ENCODE results near the gene ARNT2. TPM values are rescaled to one million over a fixed set of nuclear protein-coding genes. Genes with fewer than 3 reads are reported as not detected.

Gene ARNT2
- total and polyA plus RNA-seq, 2 of the 13 experiments (the other 11 are each of a cell fraction or from before 2014, with no cell fraction given) = 0.69 to 1.7 TPM

DNA sequence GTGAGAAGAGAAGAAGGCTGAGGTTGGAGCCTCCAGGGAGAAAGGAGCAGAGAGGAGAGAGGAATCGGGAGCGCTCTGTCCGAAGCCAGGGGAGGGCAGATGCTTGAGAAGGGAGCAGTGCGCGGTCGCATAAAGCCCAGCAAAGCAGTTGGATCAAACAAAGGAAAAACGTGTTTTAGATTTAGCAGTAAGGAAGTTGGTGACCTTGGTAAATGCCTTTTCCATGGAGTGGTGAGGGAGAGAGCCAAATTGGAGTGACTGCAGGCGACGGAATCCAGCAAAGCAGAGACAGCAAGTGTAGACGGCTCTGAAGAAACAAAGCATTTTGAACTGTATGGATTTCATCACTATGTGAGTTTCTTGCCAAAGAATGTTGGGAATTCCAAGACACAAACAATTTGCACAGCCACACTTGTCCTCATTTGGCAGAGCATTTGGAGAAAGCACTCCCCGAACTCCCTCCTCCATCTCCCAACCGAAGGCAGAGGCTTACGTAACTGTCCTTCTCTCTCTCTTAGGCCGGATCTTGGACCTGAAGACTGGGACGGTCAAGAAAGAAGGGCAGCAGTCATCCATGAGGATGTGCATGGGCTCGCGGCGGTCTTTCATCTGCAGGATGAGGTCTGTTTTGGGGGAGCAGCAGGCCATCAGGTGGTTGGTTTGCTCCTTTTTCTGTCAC lies 103.6 kb downstream of the ARNT2 start:
- H3K4me2 ChIP-seq (ENCODE audit: low read depth, low read length) = no peak overlapping the region
- ATAC-seq = no peak
- in situ Hi-C loops (cut with HindIII; ENCODE audit: extremely low pct_ligation_motif_present, low pct_unique_long_range_greater_than_20kb) = no loop called here
- TF ChIP-seq IKZF1 (IDR thresholded peaks at IDR 0.05) = no peak
- TF ChIP-seq, protein P1, sequence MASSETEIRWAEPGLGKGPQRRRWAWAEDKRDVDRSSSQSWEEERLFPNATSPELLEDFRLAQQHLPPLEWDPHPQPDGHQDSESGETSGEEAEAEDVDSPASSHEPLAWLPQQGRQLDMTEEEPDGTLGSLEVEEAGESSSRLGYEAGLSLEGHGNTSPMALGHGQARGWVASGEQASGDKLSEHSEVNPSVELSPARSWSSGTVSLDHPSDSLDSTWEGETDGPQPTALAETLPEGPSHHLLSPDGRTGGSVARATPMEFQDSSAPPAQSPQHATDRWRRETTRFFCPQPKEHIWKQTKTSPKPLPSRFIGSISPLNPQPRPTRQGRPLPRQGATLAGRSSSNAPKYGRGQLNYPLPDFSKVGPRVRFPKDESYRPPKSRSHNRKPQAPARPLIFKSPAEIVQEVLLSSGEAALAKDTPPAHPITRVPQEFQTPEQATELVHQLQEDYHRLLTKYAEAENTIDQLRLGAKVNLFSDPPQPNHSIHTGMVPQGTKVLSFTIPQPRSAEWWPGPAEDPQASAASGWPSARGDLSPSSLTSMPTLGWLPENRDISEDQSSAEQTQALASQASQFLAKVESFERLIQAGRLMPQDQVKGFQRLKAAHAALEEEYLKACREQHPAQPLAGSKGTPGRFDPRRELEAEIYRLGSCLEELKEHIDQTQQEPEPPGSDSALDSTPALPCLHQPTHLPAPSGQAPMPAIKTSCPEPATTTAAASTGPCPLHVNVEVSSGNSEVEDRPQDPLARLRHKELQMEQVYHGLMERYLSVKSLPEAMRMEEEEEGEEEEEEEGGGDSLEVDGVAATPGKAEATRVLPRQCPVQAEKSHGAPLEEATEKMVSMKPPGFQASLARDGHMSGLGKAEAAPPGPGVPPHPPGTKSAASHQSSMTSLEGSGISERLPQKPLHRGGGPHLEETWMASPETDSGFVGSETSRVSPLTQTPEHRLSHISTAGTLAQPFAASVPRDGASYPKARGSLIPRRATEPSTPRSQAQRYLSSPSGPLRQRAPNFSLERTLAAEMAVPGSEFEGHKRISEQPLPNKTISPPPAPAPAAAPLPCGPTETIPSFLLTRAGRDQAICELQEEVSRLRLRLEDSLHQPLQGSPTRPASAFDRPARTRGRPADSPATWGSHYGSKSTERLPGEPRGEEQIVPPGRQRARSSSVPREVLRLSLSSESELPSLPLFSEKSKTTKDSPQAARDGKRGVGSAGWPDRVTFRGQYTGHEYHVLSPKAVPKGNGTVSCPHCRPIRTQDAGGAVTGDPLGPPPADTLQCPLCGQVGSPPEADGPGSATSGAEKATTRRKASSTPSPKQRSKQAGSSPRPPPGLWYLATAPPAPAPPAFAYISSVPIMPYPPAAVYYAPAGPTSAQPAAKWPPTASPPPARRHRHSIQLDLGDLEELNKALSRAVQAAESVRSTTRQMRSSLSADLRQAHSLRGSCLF (CRISPR knock-in tag; IDR thresholded peaks at IDR 0.05; ENCODE audit: borderline replicate concordance) = no peak
- no peak for TF ChIP-seq PHF5A (CRISPR knock-in tag; IDR thresholded peaks at IDR 0.05; ENCODE audit: low read depth, unreplicated experiment)
- TF ChIP-seq, protein P2, sequence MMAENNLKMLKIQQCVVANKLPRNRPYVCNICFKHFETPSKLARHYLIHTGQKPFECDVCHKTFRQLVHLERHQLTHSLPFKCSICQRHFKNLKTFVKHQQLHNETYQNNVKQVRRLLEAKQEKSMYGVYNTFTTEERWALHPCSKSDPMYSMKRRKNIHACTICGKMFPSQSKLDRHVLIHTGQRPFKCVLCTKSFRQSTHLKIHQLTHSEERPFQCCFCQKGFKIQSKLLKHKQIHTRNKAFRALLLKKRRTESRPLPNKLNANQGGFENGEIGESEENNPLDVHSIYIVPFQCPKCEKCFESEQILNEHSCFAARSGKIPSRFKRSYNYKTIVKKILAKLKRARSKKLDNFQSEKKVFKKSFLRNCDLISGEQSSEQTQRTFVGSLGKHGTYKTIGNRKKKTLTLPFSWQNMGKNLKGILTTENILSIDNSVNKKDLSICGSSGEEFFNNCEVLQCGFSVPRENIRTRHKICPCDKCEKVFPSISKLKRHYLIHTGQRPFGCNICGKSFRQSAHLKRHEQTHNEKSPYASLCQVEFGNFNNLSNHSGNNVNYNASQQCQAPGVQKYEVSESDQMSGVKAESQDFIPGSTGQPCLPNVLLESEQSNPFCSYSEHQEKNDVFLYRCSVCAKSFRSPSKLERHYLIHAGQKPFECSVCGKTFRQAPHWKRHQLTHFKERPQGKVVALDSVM (CRISPR knock-in tag; IDR thresholded peaks at IDR 0.05) = no peak
- no peak for TF ChIP-seq ZNF207 (IDR thresholded peaks at IDR 0.05; ENCODE audit: borderline replicate concordance)
- TF ChIP-seq, protein P3, sequence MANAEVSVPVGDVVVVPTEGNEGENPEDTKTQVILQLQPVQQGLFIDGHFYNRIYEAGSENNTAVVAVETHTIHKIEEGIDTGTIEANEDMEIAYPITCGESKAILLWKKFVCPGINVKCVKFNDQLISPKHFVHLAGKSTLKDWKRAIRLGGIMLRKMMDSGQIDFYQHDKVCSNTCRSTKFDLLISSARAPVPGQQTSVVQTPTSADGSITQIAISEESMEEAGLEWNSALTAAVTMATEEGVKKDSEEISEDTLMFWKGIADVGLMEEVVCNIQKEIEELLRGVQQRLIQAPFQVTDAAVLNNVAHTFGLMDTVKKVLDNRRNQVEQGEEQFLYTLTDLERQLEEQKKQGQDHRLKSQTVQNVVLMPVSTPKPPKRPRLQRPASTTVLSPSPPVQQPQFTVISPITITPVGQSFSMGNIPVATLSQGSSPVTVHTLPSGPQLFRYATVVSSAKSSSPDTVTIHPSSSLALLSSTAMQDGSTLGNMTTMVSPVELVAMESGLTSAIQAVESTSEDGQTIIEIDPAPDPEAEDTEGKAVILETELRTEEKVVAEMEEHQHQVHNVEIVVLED (CRISPR knock-in tag; IDR thresholded peaks at IDR 0.05; ENCODE audit: borderline replicate concordance) = no peak
- no peak for TF ChIP-seq WIZ (CRISPR knock-in tag; IDR thresholded peaks at IDR 0.05)
- TF ChIP-seq FOXK2 (IDR thresholded peaks at IDR 0.05) = no peak
- no peak for TF ChIP-seq TEAD3 (CRISPR knock-in tag; optimal IDR thresholded peaks at IDR 0.05; ENCODE audit: borderline replicate concordance)
- TF ChIP-seq ZNF333 (CRISPR knock-in tag; IDR thresholded peaks at IDR 0.05; ENCODE audit: borderline replicate concordance) = no peak
- TF ChIP-seq, protein P4, sequence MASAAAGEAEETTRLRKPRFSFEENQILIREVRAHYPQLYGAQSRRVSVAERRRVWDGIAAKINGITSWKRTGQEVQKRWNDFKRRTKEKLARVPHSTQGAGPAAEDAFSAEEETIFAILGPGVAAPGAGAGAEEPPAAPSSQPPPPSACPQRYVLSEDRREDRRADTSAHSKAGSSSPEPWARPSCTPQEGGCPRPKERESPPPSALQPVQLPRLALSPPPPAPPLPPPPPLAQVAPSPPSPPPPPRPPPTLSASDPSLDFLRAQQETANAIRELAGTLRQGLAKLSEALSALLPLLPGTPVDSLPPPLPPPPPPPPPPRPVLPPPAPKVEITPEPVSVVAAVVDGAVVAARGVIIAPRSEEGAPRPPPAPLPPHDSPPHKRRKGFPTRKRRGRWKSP (CRISPR knock-in tag; IDR thresholded peaks at IDR 0.05) = no peak
- no peak for TF ChIP-seq U2AF1 (optimal IDR thresholded peaks at IDR 0.05; ENCODE audit: low read depth, low read length)
- no peak for TF ChIP-seq MIER2 (CRISPR knock-in tag; IDR thresholded peaks at IDR 0.05)
- TF ChIP-seq ZNF773 (CRISPR knock-in tag; IDR thresholded peaks at IDR 0.05; ENCODE audit: borderline replicate concordance) = no peak
- TF ChIP-seq ZNF792 (CRISPR knock-in tag; IDR thresholded peaks at IDR 0.05) = no peak
- TF ChIP-seq ZNF335 (CRISPR knock-in tag; IDR thresholded peaks at IDR 0.05) = no peak
- TF ChIP-seq CHCHD3 (CRISPR knock-in tag; IDR thresholded peaks at IDR 0.05) = no peak

More for the DNA sequence above, 103.6 kb downstream of the ARNT2 start:
- H3K79me2 ChIP-seq (ENCODE audit: insufficient read depth, low read length) = no peaks in the 10 kb centered on the region
- H3K27ac ChIP-seq (ENCODE audit: extremely low read length, insufficient read depth, low read length) = no peak overlapping the region
- H3K36me3 ChIP-seq (replicated peaks in 1 of 2; ENCODE audit: control insufficient read depth in 1 of 2, insufficient read depth in 2 of 2, low read length in 2 of 2) = no peaks in the 10 kb centered on the region
- no peak overlapping the region for H3K9ac ChIP-seq (ENCODE audit: insufficient read depth, low read depth, low read length)
- no peak overlapping the region for H3K4me3 ChIP-seq (replicated peaks in 1 of 3; ENCODE audit: insufficient read depth in 1 of 3, low read depth in 2 of 3, low read length in 3 of 3)
- no peaks in the 10 kb centered on the region for H4K20me1 ChIP-seq (ENCODE audit: insufficient read depth, low read length)
- ChIA-PET POLR2A (no interaction called here), CTCF (ENCODE audit: low intra/inter-chr PET ratio, low total read pairs) (no interaction called here)
- no peaks in the 10 kb centered on the region for H3K4me1 ChIP-seq (ENCODE audit: insufficient read depth, low read length)
- BruUV-seq (replicated peaks) = no TSS peak
- H3K9me3 ChIP-seq (ENCODE audit: low read length) = no peaks in the 10 kb centered on the region
- intact Hi-C loops (cut with micrococcal nuclease; ENCODE audit: unreplicated experiment) = no loop called here
- 79% methylated on average over 18 of the region's 18 CpGs for WGBS (ENCODE audit: low lambda C conversion rate)
- DNase-seq (ENCODE audit: low spot score) (no peak), FAIRE-seq (no peak)
- H2AFZ ChIP-seq (ENCODE audit: low read length) = no peak overlapping the region
- no peaks in the 10 kb centered on the region for H3K27me3 ChIP-seq (ENCODE audit: control insufficient read depth in 1 of 2, insufficient read depth in 2 of 2, low read length in 2 of 2)

All from HepG2 (cell line).